Measurements from ENCODE around the gene KLHDC8B.
A peak's percentile ranks its signal among the peaks of the same experiment; 100 is the strongest.

KLHDC8B gene

DNA sequence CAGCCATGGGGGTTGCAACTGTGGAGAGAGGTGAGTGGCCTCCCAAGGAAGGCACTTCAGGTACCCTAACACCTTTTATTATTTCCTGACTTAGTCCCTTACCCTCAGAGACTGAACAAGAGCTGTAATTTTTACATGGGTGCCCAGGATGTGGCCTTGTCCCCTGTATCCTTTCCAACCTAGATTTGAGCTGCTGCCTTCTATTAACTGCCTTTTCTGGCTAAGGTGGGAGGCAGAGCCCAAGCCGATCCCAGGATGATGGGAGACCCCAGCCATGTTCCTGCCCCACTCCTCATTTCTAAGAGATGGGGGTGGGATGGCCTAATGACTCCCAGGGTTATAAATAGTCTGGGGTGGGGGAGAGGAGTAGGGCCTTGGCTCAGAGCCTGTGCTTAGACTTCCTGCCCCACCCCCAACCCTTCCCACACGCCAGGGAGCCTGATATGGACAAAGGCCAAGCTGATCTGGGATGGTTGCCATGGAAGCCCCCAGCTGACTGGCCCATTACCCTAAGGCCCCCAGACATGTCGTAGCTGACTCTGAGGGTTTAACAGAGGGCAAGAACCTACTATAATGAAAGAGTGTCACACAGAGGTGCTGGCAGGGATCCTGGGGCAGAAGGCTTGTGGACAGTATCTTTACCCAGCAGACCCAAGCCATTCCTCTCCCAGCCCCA lies 1.9 kb downstream of the KLHDC8B start:
- peak overlapping the region; percentile 70 for H3K4me3 ChIP-seq (ENCODE audit: low read length)
- TF ChIP-seq, protein P1, sequence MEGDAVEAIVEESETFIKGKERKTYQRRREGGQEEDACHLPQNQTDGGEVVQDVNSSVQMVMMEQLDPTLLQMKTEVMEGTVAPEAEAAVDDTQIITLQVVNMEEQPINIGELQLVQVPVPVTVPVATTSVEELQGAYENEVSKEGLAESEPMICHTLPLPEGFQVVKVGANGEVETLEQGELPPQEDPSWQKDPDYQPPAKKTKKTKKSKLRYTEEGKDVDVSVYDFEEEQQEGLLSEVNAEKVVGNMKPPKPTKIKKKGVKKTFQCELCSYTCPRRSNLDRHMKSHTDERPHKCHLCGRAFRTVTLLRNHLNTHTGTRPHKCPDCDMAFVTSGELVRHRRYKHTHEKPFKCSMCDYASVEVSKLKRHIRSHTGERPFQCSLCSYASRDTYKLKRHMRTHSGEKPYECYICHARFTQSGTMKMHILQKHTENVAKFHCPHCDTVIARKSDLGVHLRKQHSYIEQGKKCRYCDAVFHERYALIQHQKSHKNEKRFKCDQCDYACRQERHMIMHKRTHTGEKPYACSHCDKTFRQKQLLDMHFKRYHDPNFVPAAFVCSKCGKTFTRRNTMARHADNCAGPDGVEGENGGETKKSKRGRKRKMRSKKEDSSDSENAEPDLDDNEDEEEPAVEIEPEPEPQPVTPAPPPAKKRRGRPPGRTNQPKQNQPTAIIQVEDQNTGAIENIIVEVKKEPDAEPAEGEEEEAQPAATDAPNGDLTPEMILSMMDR (conservative IDR thresholded peaks at IDR 0.05; ENCODE audit: low read depth, low read length): no peak
- peak; percentile 87 for DNase-seq (ENCODE audit: low read depth)

DNA sequence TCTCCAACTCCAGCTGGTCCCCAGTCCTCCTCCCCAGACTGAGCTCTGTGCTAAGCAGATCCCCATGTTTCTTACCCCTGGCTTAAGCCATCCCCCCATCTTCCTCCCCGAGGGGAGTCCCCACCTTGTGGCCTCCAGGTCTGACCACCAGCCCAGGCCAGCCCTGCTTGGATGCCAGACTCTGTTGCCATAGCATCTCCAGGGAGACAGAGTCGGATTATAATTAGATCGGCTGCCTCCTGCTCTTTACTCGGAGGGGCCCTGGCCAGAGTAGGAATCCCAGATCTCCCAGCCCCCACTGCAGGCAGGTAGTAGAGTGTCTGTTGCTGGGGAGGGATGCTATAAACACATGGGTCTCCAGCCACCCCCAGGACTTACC lies 2.4 kb downstream of the KLHDC8B start:
- peak; percentile 63 for DNase-seq (ENCODE audit: low read depth)
- TF ChIP-seq, protein P1 (conservative IDR thresholded peaks at IDR 0.05; ENCODE audit: low read depth, low read length): no peak
- peak overlapping the region; percentile 30 for H3K4me3 ChIP-seq (ENCODE audit: low read length)

DNA sequence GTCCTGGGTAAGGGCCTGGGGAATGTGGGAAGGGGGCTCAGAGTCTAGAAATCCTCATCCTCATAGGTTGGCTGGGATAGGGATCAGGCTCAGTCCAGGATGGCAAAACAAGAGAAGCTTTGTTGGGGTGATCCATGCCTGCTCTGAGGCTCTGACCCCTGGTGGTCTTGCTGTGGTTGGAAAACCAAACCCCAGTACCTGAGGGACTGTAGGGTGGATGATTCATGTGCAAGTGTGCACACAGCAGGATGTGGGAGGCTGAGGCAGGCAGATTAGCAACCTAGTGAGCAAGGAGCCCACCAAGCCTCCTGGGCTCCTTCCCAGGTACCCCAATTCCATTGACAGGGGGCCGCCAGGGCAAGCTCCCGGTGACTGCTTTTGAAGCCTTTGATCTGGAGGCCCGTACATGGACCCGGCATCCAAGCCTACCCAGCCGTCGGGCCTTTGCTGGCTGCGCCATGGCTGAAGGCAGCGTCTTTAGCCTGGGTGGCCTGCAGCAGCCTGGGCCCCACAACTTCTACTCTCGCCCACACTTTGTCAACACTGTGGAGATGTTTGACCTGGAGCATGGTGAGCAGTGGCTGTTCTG lies 3.1 kb downstream of the KLHDC8B start:
- TF ChIP-seq, protein P1 (conservative IDR thresholded peaks at IDR 0.05; ENCODE audit: low read depth, low read length): peak; percentile 22
- no peak for DNase-seq (ENCODE audit: low read depth)
- peak overlapping the region; percentile 30 for H3K4me3 ChIP-seq (ENCODE audit: low read length)

DNA sequence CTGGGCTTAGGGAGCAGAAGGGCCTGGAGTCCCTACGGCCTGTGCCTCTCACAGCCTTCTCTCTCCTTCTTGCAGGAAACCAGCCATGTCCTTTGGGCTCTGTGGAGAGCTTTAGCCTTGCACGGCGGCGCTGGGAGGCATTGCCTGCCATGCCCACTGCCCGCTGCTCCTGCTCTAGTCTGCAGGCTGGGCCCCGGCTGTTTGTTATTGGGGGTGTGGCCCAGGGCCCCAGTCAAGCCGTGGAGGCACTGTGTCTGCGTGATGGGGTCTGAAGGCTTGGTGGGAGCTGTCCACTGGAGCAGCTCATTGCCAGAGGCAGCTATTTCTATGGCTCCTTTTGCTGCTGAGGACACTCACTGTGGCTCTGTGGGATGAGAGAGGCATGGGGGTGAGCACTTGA lies 4.1 kb downstream of the KLHDC8B start:
- TF ChIP-seq, protein P1 (conservative IDR thresholded peaks at IDR 0.05; ENCODE audit: low read depth, low read length): no peak
- H3K4me3 ChIP-seq (ENCODE audit: low read length): no peak overlapping the region
- no peak for DNase-seq (ENCODE audit: low read depth)

DNA sequence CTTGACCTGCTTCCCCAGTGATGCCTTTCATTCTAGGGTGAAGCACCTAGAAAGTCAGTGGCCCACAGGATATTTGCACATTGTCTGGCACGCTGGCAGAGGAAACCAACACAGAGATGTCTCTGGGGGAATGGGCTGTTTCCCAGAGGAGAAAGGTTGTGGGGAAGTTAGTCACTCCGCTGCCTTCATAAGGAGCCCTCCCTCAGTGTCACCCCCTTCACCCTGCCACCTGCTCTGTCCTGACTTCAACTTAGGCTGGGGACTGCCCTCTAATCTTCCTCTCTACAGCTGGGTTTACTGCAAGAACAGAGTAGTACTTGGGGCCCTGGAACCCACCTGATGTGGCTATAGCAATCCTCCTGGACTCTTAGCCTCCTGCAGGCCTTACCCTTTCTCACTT lies 5.7 kb downstream of the KLHDC8B start:
- no peak for DNase-seq (ENCODE audit: low read depth)
- TF ChIP-seq, protein P1 (conservative IDR thresholded peaks at IDR 0.05; ENCODE audit: low read depth, low read length): no peak
- no peak overlapping the region for H3K4me3 ChIP-seq (ENCODE audit: low read length)

DNA sequence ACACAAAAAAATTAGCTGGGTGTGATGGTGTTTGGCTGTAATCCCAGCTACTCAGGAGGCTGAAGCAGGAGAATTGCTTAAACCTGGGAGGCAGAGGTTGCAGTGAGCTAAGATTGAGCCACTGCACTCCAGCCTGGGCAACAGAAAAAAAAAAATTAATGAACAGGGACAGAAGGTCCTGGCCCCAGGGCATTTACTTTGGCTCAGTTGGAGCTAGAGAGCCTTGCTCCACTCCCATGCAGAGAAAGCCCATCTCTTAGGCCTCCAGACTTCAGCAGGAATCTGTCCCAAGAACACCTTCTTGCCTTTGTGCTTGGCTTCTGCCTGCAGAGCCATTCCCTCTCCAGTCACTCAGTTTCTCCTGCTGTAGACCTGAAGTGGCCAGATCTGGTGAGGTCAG lies 8.7 kb downstream of the KLHDC8B start:
- TF ChIP-seq, protein P1 (conservative IDR thresholded peaks at IDR 0.05; ENCODE audit: low read depth, low read length): no peak
- H3K4me3 ChIP-seq (ENCODE audit: low read length): no peak overlapping the region
- DNase-seq (ENCODE audit: low read depth): no peak

DNA sequence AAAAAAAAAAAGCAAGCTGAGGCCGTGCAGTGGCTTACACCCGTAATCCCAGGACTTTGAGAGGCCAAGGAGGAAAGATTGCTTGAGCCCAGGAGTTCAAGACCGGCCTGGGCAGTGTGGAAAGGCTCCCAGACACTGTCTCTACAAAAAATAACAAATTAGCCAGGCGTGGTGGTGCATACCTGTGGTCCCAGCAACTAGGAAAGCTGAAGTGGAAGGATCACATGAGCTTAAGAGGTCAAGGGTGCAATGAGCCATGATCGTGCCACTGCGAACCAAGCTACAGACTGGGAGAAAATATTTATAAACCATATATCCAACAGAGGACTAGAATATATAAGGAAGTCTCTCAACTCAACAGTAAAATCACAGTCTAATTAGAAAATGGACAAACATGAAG lies 10.0 kb downstream of the KLHDC8B start:
- TF ChIP-seq, protein P1 (conservative IDR thresholded peaks at IDR 0.05; ENCODE audit: low read depth, low read length): no peak
- no peak overlapping the region for H3K4me3 ChIP-seq (ENCODE audit: low read length)
- peak; percentile 39 for DNase-seq (ENCODE audit: low read depth)
